ENCODE data around the gene HK1.

- TF ChIP-seq CTCF (IDR thresholded peaks at IDR 0.05; ENCODE audit: low read depth, low read length) (no peak), POLR2A (IDR thresholded peaks at IDR 0.05; ENCODE audit: extremely low read depth, insufficient read length) (no peak), MYC (IDR thresholded peaks at IDR 0.05; ENCODE audit: low read depth, low read length) (no peak), MAX (IDR thresholded peaks at IDR 0.05; ENCODE audit: low read depth, low read length) (no peak)
These were observed 65.6 kb downstream of the HK1 start for GRCh38 chr10:69343905-69344304.

Measured in NB4 (cell line).